Spinal cord (tissue), 10 donors: ENCODE results near the gene SLC15A4. TPM values are rescaled to one million over a fixed set of nuclear protein-coding genes. Genes with fewer than 3 reads are reported as not detected.
A peak's percentile ranks its signal among the peaks of the same experiment; 100 is the strongest.
"Not testable (repeated sequence)": the region's sequence is repeated elsewhere in the genome, so short reads cannot be mapped to it uniquely, and the experiment has no call there.

Source experiments
- DNase-seq, 6 donors: peaks; one replicate each; pipeline versions ENCODE4 v3.0.0 to v3.0.0-alpha.2; 2013 to 2015; ENCODE audit warnings: low spot score in 6 of 6, low read depth in 4 of 6
- H3K27ac ChIP-seq: one replicate; pipeline ENCODE4 v1.5.1; 2013; ENCODE audit warnings: low read depth, low read length, control low read depth
- H3K27me3 ChIP-seq: one replicate; pipeline ENCODE4 v1.6.1; 2013; ENCODE audit warnings: low read length; ENCODE audit not compliant: control insufficient read depth, insufficient read depth
- H3K36me3 ChIP-seq: one replicate; pipeline ENCODE4 v1.6.1; 2013; ENCODE audit warnings: low read length; ENCODE audit not compliant: control insufficient read depth, insufficient read depth
- H3K4me1 ChIP-seq: one replicate; pipeline ENCODE4 v1.6.1; 2013; ENCODE audit warnings: low read length; ENCODE audit not compliant: control insufficient read depth, insufficient read depth
- H3K4me3 ChIP-seq: one replicate; pipeline ENCODE4 v1.5.1; 2013; ENCODE audit warnings: low read depth, low read length, control low read depth
- H3K9me3 ChIP-seq: one replicate; pipeline ENCODE4 v1.6.1; 2013; ENCODE audit warnings: low read length; ENCODE audit not compliant: control insufficient read depth, insufficient read depth
- whole genome bisulfite sequencing: methylation state at CpG from one replicate; pipeline ENCODE4 v1.1.5; 2013; ENCODE audit warnings: missing lambda C conversion rate; ENCODE audit not compliant: insufficient coverage; 5-methylcytosine and 5-hydroxymethylcytosine counted together
- polyA plus RNA-seq, 2 donors: library from polyadenylated mRNA; unstranded; fragments of 120-200 nt; gene quantifications; one replicate each; pipeline ENCODE4 v1.2.1, GENCODE V29; 2013; ENCODE audit not compliant: insufficient read length in 2 of 2
- total RNA-seq, 2 donors: library from RNA; depleted of rRNA in 1 of 2; stranded (reverse); fragments of 120-200 nt in 1 of 2; fragments of >200 nt in 1 of 2; gene quantifications; one replicate each; pipeline versions ENCODE4 v1.2.3 to v1.2.4, GENCODE V29; 2013 to 2014
- donor health status: healthy.

Gene SLC15A4
- total and polyA plus RNA-seq, 4 donors, result 18.3 to 32.2 (median 27.1) TPM

- Histone ChIP-seq H3K36me3 (no peaks in the 10 kb centered on the region), H3K27ac (no peak overlapping the region), H3K9me3 (no peaks in the 10 kb centered on the region), H3K27me3 (peaks cover 2% of the 10 kb centered on the region), H3K4me1 (peaks cover 15% of the 10 kb centered on the region), H3K4me3 (no peak overlapping the region)
- DNase-seq, result no peak
- WGBS, result 67% methylated on average over 7 of the region's 9 CpGs
Measured at GRCh38 chr12:128857133-128857763, 33.5 kb upstream of the SLC15A4 start.

DNA sequence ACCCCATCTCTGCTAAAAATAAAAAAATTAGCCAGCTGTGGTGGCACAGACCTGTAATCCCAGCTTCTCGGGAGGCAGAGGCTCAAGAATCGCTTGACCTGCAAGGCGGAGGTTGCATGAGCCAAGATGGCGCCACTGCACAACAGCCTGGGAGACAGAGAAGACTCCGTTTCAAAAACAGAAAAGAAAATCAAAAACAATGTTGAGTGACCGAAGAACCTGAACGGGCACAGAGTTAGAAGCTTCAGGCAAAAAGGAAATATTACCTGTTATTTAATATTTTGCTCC lies 33.0 kb upstream of the SLC15A4 start:
- H3K36me3 ChIP-seq, result no peaks in the 10 kb centered on the region
- DNase-seq, result no peak
- WGBS, result 98% methylated on average over 4 of the region's 7 CpGs

GRCh38 chr12:128856035-128856790 lies 32.5 kb upstream of the SLC15A4 start:
- H3K4me3 ChIP-seq, result no peak overlapping the region
- H3K36me3 ChIP-seq, result no peaks in the 10 kb centered on the region
- no peaks in the 10 kb centered on the region for H3K9me3 ChIP-seq
- no peak for DNase-seq
- peaks cover 2% of the 10 kb centered on the region for H3K27me3 ChIP-seq
- no peak overlapping the region for H3K27ac ChIP-seq
- H3K4me1 ChIP-seq, result peaks cover 15% of the 10 kb centered on the region
- 96% methylated on average over 7 of the region's 9 CpGs for WGBS

More for the DNA sequence above, 33.0 kb upstream of the SLC15A4 start:
- Histone ChIP-seq H3K27me3 (peaks cover 2% of the 10 kb centered on the region), H3K4me1 (peaks cover 15% of the 10 kb centered on the region), H3K4me3 (no peak overlapping the region), H3K27ac (no peak overlapping the region), H3K9me3 (no peaks in the 10 kb centered on the region)

GRCh38 chr12:128853600-128854197 lies 29.9 kb upstream of the SLC15A4 start:
- peaks cover 2% of the 10 kb centered on the region for H3K27me3 ChIP-seq
- H3K9me3 ChIP-seq, result no peaks in the 10 kb centered on the region
- peak in 1 of 6 donors; percentile 81 for DNase-seq
- peak overlapping the region; percentile 20 for H3K4me3 ChIP-seq
- WGBS, result under 1% methylated on average over 74 of the region's 74 CpGs
- H3K36me3 ChIP-seq, result no peaks in the 10 kb centered on the region
- no peak overlapping the region for H3K27ac ChIP-seq
- peaks cover 15% of the 10 kb centered on the region for H3K4me1 ChIP-seq

DNA sequence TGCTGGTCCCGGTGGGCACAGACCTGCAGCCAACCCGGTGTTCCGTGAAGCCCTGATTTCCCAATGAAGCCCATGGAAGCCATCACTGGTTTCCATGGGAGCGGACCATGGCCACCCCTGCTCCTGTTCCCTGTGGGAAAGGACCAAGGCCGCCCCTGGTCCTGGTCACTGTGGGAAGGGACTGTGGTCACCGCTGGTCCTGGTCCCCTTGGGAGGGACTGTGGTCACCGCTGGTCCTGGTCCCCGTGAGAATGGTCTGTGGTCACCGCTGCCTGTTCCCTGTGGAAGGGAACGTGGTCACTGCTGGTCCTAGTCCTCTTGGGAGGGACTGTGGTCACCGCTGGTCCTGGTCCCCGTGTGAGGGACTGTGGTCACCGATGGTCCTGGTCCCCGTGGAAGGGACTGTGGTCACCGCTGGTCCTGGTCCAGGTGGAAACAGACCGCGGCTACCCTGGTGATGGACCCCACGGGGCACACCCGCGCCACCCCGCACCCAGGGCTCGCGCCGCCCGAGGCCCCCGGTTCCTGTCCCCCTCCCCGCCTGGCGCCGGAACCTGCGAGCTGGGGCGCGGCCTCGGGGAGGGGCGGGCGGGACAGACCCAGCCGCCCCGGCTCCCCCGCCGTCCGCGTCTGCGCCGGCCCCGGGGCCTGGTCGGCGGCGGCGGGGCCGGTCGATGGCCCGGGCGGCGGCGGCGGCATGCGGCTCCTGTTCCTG lies 29.3 kb upstream of the SLC15A4 start, which contains the start of gene GLT1D1:
GLT1D1 (plus strand) TSS at position 594 of the 715 bp plus-strand sequence; CDS start at position 698, 104 bp downstream.
- Histone ChIP-seq H3K27ac (no peak within 1 kb of the TSS), H3K27me3 (peaks cover 2% of the 10 kb centered on the region), H3K36me3 (no peaks in the 10 kb centered on the region), H3K4me3 (peak within 1 kb of the TSS; percentile 20), H3K9me3 (no peaks in the 10 kb centered on the region), H3K4me1 (peaks cover 15% of the 10 kb centered on the region)
- 22% methylated on average over 56 of the region's 56 CpGs for WGBS
- no peak for DNase-seq

DNA sequence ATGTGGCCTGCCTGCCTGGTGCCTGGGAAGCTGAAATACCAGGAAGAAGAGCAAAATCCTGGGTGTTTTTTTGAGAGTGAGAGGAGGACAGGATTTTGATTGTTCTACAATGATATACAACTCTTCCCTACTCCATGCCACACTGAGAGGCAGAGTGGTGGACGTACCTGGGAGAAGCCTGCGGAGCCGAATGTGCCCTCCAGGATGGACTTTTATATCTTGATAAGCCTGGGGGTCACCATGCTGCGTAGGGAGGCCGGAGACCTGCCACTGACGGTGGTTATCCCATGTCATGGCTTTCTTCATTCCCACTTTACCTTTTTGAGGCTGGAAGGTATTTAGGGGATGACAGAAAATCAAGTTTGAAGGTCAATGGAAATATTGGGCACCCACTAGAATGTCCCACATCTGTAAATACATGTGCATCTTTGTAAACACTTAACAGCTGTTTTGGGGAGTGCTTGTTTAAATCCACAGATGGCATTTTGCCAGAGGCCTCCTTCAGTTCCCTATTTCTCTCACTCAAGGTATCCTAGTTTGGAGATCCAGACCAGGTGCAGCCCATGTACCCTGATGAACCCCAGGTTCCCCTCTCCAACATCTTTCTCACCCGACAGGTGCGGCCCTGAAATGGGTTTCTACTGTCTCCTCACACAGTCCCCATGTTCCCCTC lies 28.4 kb upstream of the SLC15A4 start:
- no peaks in the 10 kb centered on the region for H3K36me3 ChIP-seq
- WGBS, result no CpG with 5 or more reads among the region's 8 CpGs
- H3K27me3 ChIP-seq, result peaks cover 2% of the 10 kb centered on the region
- no peaks in the 10 kb centered on the region for H3K9me3 ChIP-seq
- no peak overlapping the region for H3K4me3 ChIP-seq
- DNase-seq, result no peak
- peaks cover 15% of the 10 kb centered on the region for H3K4me1 ChIP-seq
- H3K27ac ChIP-seq, result no peak overlapping the region

DNA sequence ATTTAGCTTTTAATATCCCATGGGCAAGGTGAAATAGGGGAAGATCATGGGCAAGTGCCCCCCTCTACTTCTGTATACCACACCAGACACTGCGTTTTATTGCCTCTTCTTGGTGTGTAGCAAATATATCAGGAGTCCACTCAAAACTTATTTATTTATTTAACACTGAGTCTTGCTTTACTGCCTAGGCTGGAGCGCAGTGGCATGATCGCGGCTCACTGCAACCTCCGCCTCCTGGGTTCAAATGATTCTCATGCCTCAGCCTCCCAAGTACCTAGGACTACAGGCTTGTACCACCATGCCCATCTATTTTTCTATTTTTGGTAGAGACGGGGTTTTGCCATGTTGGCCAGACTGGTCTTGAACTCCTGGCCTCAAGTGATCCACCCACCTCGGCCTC lies 27.7 kb upstream of the SLC15A4 start:
- H3K27me3 ChIP-seq, result not testable (repeated sequence)

DNA sequence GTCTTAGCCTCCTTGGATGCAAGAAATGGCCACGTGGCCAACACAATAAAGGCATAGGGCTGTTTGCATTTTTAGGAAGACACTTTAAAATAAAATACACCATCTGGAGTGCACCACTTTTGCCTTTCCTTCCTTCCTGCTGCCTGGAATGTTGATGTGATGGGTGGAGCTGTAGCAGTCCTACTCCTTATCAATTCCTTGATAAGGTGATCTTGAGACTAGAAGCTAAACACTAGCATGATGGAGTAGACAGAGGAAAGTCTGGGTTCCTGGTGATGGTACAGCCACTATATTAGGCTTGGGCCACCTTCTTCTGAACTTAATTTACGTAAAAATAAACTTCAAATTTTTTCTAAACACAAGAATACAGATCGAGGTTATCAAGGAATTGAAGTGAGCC lies 26.6 kb upstream of the SLC15A4 start:
- H3K27ac ChIP-seq, result no peak overlapping the region
- peaks cover 2% of the 10 kb centered on the region for H3K27me3 ChIP-seq
- no peak overlapping the region for H3K4me3 ChIP-seq
- 94% methylated on average over 2 of the region's 3 CpGs for WGBS
- DNase-seq, result no peak
- H3K9me3 ChIP-seq, result no peaks in the 10 kb centered on the region
- H3K36me3 ChIP-seq, result no peaks in the 10 kb centered on the region
- peaks cover 15% of the 10 kb centered on the region for H3K4me1 ChIP-seq

More for the DNA sequence above, 27.7 kb upstream of the SLC15A4 start:
- H3K4me1 ChIP-seq, result peaks cover 15% of the 10 kb centered on the region
- not testable (repeated sequence) for H3K27ac ChIP-seq, H3K9me3 ChIP-seq, DNase-seq, H3K4me3 ChIP-seq, H3K36me3 ChIP-seq
- 90% methylated on average over 7 of the region's 7 CpGs for WGBS

DNA sequence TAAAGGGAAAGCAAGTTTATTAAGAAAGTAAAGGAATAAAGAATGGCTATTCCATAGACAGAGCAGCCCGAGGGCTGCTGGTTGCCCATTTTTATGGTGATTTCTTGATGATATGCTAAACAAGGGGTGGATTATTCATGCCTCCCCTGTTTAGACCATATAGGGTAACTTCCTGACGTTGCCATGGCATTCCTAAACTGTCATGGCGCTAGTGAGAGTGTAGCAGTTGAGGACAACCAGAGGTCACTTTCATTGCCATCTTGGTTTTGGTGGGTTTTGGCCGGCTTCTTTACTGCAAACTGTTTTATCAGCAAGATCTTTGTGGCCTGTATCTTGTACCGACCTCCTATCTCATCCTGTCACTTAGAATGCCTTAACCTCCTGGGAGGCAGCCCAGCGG lies 26.0 kb upstream of the SLC15A4 start:
- DNase-seq, H3K27ac ChIP-seq, H3K4me3 ChIP-seq, H3K9me3 ChIP-seq, H3K36me3 ChIP-seq, H3K27me3 ChIP-seq: not testable (repeated sequence)
- 62% methylated on average over 6 of the region's 6 CpGs for WGBS
- H3K4me1 ChIP-seq, result peaks cover 15% of the 10 kb centered on the region
